ENCODE measurements around the gene PLXNA4. TPM values are rescaled to one million over a fixed set of nuclear protein-coding genes. Genes with fewer than 3 reads are reported as not detected.

The PLXNA4 gene
- polyA plus RNA-seq, 2 of the 4 experiments (the other 2 are of a cell fraction): 0.12 to 0.34 TPM

DNA sequence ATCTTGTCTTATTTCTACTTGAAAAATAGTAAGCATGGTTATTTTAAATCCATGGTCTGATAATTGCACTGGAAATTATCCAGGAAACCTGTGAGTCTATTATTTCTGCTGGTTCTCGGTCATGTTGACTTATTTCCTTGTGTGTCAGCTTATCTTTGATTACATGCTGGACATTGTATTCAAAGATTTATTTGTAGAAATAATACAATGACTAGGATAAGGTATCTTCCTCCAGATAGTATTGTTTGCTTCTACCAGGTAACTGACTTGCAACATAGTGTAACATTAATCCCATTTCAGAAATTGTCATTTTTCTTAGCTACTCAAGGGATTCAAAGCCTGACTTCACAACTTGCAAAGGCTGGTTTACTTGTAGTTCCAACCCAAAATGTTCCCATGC lies 33.4 kb downstream of the PLXNA4 start:
- CTCF ChIA-PET: interaction anchor here (0.6 to 1.8 kb wide), 4 partner anchors 22 to 224 kb away, joined by 3 to 4 read pairs (median 4); no protein-coding TSS in a partner anchor
- DNase-seq (ENCODE audit: low read depth in 1 of 2, low spot score in 1 of 2) (no peak), FAIRE-seq (no peak), ATAC-seq (no peak)
- no peaks in the 10 kb centered on the region for H3K4me1 ChIP-seq
- no peak overlapping the region for H3K4me3 ChIP-seq
- WGBS (ENCODE audit: missing lambda C conversion rate): 3% methylated on average over 1 of the region's 1 CpG
- no peak overlapping the region for H3K27ac ChIP-seq
- POLR2A ChIA-PET: no interaction called here
- H3K9me3 ChIP-seq: no peaks in the 10 kb centered on the region
- no peak overlapping the region for H3K4me2 ChIP-seq
- TF ChIP-seq FOSL2 (IDR thresholded peaks at IDR 0.05) (no peak), FOSL2 (CRISPR knock-in tag; IDR thresholded peaks at IDR 0.05) (no peak), HDAC2 (IDR thresholded peaks at IDR 0.05) (no peak), ESRRA (IDR thresholded peaks at IDR 0.05; ENCODE audit: borderline replicate concordance, low read length) (no peak), CHD4 (IDR thresholded peaks at IDR 0.05; ENCODE audit: borderline replicate concordance) (no peak), TP53 (CRISPR knock-in tag; IDR thresholded peaks at IDR 0.05) (no peak), HOXA7 (CRISPR knock-in tag; IDR thresholded peaks at IDR 0.05) (no peak), KDM1A (IDR thresholded peaks at IDR 0.05; ENCODE audit: low read depth) (no peak), USF2 (IDR thresholded peaks at IDR 0.05) (no peak), MAFK (IDR thresholded peaks at IDR 0.05; ENCODE audit: partially characterized antibody) (no peak)
- TF ChIP-seq, protein P1, sequence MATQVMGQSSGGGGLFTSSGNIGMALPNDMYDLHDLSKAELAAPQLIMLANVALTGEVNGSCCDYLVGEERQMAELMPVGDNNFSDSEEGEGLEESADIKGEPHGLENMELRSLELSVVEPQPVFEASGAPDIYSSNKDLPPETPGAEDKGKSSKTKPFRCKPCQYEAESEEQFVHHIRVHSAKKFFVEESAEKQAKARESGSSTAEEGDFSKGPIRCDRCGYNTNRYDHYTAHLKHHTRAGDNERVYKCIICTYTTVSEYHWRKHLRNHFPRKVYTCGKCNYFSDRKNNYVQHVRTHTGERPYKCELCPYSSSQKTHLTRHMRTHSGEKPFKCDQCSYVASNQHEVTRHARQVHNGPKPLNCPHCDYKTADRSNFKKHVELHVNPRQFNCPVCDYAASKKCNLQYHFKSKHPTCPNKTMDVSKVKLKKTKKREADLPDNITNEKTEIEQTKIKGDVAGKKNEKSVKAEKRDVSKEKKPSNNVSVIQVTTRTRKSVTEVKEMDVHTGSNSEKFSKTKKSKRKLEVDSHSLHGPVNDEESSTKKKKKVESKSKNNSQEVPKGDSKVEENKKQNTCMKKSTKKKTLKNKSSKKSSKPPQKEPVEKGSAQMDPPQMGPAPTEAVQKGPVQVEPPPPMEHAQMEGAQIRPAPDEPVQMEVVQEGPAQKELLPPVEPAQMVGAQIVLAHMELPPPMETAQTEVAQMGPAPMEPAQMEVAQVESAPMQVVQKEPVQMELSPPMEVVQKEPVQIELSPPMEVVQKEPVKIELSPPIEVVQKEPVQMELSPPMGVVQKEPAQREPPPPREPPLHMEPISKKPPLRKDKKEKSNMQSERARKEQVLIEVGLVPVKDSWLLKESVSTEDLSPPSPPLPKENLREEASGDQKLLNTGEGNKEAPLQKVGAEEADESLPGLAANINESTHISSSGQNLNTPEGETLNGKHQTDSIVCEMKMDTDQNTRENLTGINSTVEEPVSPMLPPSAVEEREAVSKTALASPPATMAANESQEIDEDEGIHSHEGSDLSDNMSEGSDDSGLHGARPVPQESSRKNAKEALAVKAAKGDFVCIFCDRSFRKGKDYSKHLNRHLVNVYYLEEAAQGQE (IDR thresholded peaks at IDR 0.05): no peak

- ChIA-PET CTCF (no interaction called here), POLR2A (no interaction called here)
- no peak for ATAC-seq
- 27% methylated on average over 6 of the region's 6 CpGs for WGBS (ENCODE audit: missing lambda C conversion rate)
- no peak for TF ChIP-seq JUNB (IDR thresholded peaks at IDR 0.05)
- TF ChIP-seq, protein P2, sequence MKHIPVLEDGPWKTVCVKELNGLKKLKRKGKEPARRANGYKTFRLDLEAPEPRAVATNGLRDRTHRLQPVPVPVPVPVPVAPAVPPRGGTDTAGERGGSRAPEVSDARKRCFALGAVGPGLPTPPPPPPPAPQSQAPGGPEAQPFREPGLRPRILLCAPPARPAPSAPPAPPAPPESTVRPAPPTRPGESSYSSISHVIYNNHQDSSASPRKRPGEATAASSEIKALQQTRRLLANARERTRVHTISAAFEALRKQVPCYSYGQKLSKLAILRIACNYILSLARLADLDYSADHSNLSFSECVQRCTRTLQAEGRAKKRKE (CRISPR knock-in tag; IDR thresholded peaks at IDR 0.05; ENCODE audit: low read depth): no peak
- no peak for TF ChIP-seq RFX5 (IDR thresholded peaks at IDR 0.05)
- TF ChIP-seq RCOR1 (IDR thresholded peaks at IDR 0.05; ENCODE audit: low read depth, low read length): no peak
- no peaks in the 10 kb centered on the region for H3K9me3 ChIP-seq
- no peak overlapping the region for H3K4me3 ChIP-seq
- H3K4me1 ChIP-seq: no peaks in the 10 kb centered on the region
- no peak overlapping the region for H3K27ac ChIP-seq
- FAIRE-seq: no peak
- no peak overlapping the region for H3K4me2 ChIP-seq
- DNase-seq (ENCODE audit: low read depth in 1 of 2, low spot score in 1 of 2): no peak
These were observed 34.6 kb downstream of the PLXNA4 start for GRCh38 chr7:132541656-132542055.

GRCh38 chr7:132537456-132538145 lies 38.7 kb downstream of the PLXNA4 start:
- Histone ChIP-seq H3K9me3 (no peaks in the 10 kb centered on the region), H3K4me2 (no peak overlapping the region), H3K4me1 (no peaks in the 10 kb centered on the region), H3K27ac (no peak overlapping the region), H3K4me3 (no peak overlapping the region)
- ATAC-seq (no peak), FAIRE-seq (no peak), DNase-seq (ENCODE audit: low read depth in 1 of 2, low spot score in 1 of 2) (no peak)
- WGBS (ENCODE audit: missing lambda C conversion rate): 41% methylated on average over 8 of the region's 8 CpGs
- ChIA-PET CTCF (interaction anchor here (0.6 to 0.8 kb wide), 2 partner anchors 8 to 15 kb away, joined by 3 to 4 read pairs; no protein-coding TSS in a partner anchor), POLR2A (no interaction called here)
- TF ChIP-seq JUNB (IDR thresholded peaks at IDR 0.05): no peak

Data from A549 (cell line).